Right atrium auricular region (tissue), 2 donors: ENCODE results near the gene MEGF6. TPM values are rescaled to one million over a fixed set of nuclear protein-coding genes. Genes with fewer than 3 reads are reported as not detected.
A peak's percentile ranks its signal among the peaks of the same experiment; 100 is the strongest.

Source experiments
- DNase-seq: peaks from one replicate; pipeline ENCODE4 v3.0.0-alpha.2; 2019; ENCODE audit warnings: low spot score
- H3K27ac ChIP-seq, 2 donors: fragments of 200-600 bp; sonication (generic); 1 replicate in 1 of 2; 2 replicates in 1 of 2; pipeline ENCODE4 v1.5.1; 2016 to 2019
- H3K27me3 ChIP-seq, 2 donors: fragments of 200-600 bp; sonication (generic); one replicate each; pipeline versions ENCODE4 v1.5.1 to v1.6.0; 2017 to 2019
- H3K36me3 ChIP-seq: fragments of 200-600 bp; sonication (generic); one replicate; pipeline ENCODE4 v1.5.1; 2016
- H3K4me1 ChIP-seq, 2 donors: fragments of 200-600 bp; sonication (generic); one replicate each; pipeline versions ENCODE4 v1.5.1 to v1.6.0; 2017 to 2019
- H3K4me3 ChIP-seq, 2 donors: fragments of 200-600 bp; sonication (generic); 1 replicate in 1 of 2; 2 replicates in 1 of 2; pipeline ENCODE4 v1.5.1; 2017 to 2019; ENCODE audit warnings: mild to moderate bottlenecking in 1 of 2, moderate library complexity in 1 of 2
- H3K9me3 ChIP-seq, 2 donors: fragments of 200-600 bp; sonication (generic); one replicate each; pipeline ENCODE4 v1.5.1; 2019
- total RNA-seq, 2 donors: library from RNA; depleted of rRNA; stranded (reverse); fragments of >200 nt; gene quantifications; one replicate each; pipeline ENCODE4 v1.1.0, GENCODE V29; 2016
- TF ChIP-seq, protein P1 (sequence below), 2 donors: fragments of 200-600 bp; sonication (generic); IDR thresholded peaks; one replicate each; pipeline ENCODE4 v1.5.1; 2019; ENCODE audit warnings: antibody characterized with exemption in 2 of 2

Gene MEGF6
- total RNA-seq, 2 donors from 2014 or later = 14.9 to 32.6 TPM

DNA sequence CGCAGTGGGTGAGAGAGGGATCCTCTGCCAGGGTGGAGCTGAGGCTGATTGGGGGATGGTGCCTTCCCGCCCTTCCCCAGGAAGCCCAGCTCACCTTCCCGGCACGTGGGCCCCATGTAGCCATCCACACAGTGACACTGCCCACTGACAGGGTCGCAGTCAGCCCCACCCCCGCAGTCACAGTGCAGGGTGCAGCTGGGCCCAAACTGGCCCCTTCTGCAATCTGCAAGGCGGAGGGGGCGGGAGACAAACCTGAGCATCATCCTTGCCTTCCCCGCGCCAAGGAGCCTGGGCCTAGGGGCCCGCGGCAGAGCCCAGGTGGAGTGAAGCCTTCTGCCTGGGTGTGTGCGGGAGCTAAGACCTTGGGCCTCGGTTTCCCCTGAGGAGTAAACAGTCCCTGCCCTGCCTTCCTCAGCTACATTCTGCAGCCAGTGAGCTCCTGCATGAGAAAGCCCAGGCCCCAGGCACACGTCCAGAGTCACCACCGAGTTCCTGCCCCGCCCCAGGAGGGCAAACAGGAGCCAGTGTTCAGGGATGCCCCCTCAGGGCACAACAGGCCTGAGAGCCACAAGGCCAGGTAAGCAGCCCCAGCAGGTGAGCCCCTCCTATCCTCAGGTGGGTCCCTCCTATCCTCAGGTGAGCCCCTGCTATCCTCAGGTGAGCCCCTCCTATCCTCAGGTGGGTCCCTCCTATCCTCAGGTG, 118.6 kb downstream of the MEGF6 start:
- peaks cover 0 to 9% of the 10 kb centered on the region in 2 donors for H3K4me1 ChIP-seq
- H3K4me3 ChIP-seq = no peak overlapping the region
- H3K36me3 ChIP-seq = no peaks in the 10 kb centered on the region
- H3K27ac ChIP-seq = no peak overlapping the region
- TF ChIP-seq, protein P1, sequence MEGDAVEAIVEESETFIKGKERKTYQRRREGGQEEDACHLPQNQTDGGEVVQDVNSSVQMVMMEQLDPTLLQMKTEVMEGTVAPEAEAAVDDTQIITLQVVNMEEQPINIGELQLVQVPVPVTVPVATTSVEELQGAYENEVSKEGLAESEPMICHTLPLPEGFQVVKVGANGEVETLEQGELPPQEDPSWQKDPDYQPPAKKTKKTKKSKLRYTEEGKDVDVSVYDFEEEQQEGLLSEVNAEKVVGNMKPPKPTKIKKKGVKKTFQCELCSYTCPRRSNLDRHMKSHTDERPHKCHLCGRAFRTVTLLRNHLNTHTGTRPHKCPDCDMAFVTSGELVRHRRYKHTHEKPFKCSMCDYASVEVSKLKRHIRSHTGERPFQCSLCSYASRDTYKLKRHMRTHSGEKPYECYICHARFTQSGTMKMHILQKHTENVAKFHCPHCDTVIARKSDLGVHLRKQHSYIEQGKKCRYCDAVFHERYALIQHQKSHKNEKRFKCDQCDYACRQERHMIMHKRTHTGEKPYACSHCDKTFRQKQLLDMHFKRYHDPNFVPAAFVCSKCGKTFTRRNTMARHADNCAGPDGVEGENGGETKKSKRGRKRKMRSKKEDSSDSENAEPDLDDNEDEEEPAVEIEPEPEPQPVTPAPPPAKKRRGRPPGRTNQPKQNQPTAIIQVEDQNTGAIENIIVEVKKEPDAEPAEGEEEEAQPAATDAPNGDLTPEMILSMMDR (IDR thresholded peaks at IDR 0.05) = no peak
- H3K27me3 ChIP-seq = no peaks in the 10 kb centered on the region
- H3K9me3 ChIP-seq = peaks cover 0 to 10% of the 10 kb centered on the region in 2 donors
- DNase-seq = no peak

DNA sequence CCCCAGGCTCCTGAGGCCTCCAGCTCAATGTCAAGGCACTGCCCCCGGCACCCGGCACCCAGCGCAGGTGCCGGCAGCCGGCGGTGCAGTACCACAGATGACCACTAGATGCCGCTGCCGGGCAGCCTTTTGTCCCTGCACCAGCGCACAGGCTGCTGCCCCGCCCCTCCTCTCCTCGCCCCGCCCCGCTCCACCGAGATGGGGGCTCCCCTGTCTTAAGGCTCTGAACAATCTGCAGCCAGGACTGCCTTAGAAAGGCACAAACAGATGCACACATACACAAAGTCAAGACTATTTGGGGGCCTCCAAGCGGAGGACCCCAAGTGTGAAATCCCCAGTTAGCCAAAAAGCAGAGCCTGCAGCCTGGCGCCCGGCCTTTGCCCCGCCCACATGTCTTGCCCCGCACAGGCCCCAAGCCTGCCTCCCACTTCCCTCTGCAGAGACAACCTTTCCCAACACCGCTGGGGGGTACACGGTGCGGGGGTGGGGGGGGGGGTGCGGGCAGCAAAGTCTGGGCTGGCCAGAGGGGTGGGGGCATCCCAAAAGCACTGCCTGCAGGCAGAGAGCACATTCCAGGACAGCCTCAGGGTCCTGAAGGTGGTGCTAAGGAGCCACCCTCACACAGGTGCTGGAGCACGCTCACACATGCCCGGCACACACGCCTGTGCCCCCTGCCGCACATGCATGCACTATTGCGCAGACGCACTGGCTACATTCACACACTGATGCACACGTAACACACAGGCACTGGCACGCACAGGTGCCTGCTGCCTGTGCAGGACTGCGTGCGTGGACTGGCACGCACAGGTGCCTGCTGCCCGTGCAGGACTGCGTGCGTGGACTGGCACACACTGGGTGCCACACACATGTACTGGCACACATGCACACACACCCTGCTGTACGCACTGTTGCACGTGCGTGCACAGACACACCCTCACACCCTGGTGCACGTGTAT, 119.7 kb downstream of the MEGF6 start:
- peak; percentile 74 for DNase-seq
- Histone ChIP-seq H3K4me3 (no peak overlapping the region), H3K9me3 (peaks cover 0 to 10% of the 10 kb centered on the region in 2 donors), H3K27ac (no peak overlapping the region), H3K4me1 (peaks cover 0 to 9% of the 10 kb centered on the region in 2 donors), H3K27me3 (no peaks in the 10 kb centered on the region), H3K36me3 (no peaks in the 10 kb centered on the region)
- TF ChIP-seq, protein P1 (IDR thresholded peaks at IDR 0.05) = peak; percentile 100

DNA sequence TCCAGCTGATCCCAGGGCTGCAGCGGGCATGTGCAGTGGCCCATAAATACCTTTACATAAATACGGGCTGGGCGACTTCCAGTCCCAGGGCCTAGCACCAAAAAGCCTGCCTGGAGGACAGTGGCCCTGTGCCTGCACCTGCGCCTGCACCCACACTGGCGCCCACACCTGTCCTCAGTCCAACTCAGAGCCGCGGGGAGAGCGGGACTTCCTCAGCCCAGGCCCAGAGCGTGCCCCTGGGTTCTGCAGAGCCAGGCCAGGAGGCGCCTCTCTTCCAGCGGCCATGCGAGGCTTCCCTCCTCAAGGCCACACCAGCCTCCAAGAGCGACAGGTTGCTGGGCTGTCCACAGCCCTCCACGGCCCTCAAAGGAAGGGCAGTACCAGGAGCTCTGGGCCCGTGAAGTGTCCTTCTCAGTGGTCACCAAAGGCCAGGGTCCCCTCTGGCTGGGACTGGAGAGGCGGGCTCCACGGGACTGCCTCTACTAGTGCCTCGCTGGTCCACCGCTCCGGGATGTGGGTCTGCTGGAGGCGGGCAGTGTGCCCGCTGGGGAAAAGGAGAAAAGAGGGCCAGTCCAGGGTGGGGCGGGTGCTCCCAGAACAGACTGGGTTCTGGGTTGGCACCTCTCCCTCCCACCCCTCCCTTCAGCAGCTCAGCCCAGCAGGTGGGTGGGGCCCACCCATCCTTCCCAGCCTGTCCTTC, 121.1 kb downstream of the MEGF6 start:
- Histone ChIP-seq H3K27ac (no peak overlapping the region), H3K36me3 (no peaks in the 10 kb centered on the region), H3K9me3 (peaks cover 0 to 10% of the 10 kb centered on the region in 2 donors), H3K27me3 (no peaks in the 10 kb centered on the region), H3K4me3 (no peak overlapping the region), H3K4me1 (peaks cover 0 to 9% of the 10 kb centered on the region in 2 donors)
- TF ChIP-seq, protein P1 (IDR thresholded peaks at IDR 0.05) = no peak
- DNase-seq = no peak

DNA sequence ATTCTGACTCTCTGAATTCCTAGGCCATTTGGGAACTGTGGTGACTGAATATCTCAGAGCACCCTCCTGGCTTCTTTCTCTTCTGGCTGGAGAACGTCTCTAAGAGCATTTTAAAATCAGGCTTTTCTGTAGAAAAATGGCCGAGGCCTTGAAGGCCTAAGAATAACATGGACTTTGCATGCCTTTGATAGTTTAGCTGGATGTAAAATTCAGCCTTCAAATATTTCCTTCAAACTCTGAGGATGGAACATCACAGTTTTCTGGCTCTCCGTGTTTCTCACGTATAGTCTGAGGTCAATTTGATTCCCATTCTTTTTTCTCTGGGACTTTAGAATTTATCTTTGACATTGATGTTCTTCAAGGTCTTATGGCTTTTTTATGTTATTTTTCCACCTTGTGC, 122.9 kb downstream of the MEGF6 start:
- Histone ChIP-seq H3K36me3 (no peaks in the 10 kb centered on the region), H3K27me3 (no peaks in the 10 kb centered on the region), H3K9me3 (peaks cover 0 to 10% of the 10 kb centered on the region in 2 donors), H3K27ac (no peak overlapping the region), H3K4me3 (no peak overlapping the region), H3K4me1 (peaks cover 0 to 9% of the 10 kb centered on the region in 2 donors)
- TF ChIP-seq, protein P1 (IDR thresholded peaks at IDR 0.05) = no peak
- DNase-seq = no peak

DNA sequence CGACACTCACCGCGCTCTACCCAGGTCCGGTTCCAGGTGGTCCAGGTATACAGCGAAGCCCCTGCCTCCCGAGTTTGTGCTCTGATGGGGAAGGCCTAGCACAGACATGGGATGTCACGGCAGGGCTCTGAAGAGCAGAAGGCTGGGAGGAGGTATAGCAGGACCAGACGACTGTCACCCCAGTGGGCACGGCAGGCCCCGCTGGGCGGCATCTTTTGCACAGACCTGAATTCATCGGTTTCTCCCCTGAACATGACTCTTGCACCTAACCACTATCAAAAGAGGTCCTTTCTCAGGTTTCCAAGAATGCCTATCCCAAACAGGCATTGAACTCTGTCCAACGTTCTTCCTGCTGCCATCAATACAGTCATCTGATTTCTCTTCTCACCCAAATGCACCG, 126.3 kb downstream of the MEGF6 start:
- TF ChIP-seq, protein P1 (IDR thresholded peaks at IDR 0.05) = no peak
- H3K4me3 ChIP-seq = no peak overlapping the region

More for the DNA sequence above, 126.3 kb downstream of the MEGF6 start:
- H3K36me3 ChIP-seq = no peaks in the 10 kb centered on the region
- no peaks in the 10 kb centered on the region for H3K4me1 ChIP-seq
- H3K27ac ChIP-seq = no peak overlapping the region
- peaks cover 0 to 10% of the 10 kb centered on the region in 2 donors for H3K9me3 ChIP-seq
- no peak for DNase-seq
- H3K27me3 ChIP-seq = no peaks in the 10 kb centered on the region
